Stimulated activated CD8-positive, alpha-beta memory T cell treated with anti-CD3 and anti-CD28 coated beads, Interleukin-4, amount 100 ng/mL, for 24 hours (primary cell): Measurements from ENCODE around the gene REV3L.
"Not testable (repeated sequence)": the region's sequence is repeated elsewhere in the genome, so short reads cannot be mapped to it uniquely, and the experiment has no call there.

ENCODE experiments used
- DNase-seq: peaks from one replicate; pipeline ENCODE4 v3.0.0-alpha.2; 2020; ENCODE audit warnings: low read depth

Gene REV3L

DNA sequence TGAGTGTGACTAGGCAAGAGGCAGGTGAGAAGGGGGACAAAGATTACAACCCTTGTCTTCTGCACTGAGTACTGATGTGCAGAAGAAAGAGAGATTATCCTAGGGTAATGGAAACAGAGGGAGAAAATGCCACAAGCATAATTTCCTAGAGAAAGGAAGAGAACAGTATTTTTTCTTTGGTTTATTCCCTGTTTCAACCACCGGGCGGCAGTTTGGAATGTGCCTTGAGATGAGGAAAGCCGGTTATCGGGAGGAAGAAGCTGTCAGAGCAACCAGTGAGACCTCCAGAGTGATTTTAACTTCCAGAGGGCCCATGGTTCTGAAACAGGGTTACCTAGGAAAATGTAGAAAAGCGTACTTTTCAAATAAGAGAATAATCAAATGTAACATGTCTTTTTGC is 121.4 kb downstream of the REV3L start:
- no peak for DNase-seq

DNA sequence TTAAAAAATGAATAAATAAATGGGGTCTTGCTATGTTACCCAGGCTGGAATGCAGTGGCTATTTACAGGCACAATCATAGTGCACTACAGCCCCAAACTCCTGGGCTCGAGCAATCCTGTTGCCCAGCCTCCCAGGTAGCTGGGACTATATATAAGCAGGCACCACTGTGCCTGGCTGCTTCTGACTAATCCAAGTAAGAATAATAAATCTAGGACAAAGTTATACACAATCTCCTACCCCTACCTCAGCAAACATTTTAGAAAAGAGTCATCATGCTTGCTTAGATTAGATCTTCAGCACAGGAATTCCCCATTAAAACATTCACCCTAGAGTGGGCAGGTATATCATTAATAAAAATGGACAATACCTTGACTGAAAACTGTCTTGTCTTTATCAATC is 124.6 kb downstream of the REV3L start:
- no peak for DNase-seq

DNA sequence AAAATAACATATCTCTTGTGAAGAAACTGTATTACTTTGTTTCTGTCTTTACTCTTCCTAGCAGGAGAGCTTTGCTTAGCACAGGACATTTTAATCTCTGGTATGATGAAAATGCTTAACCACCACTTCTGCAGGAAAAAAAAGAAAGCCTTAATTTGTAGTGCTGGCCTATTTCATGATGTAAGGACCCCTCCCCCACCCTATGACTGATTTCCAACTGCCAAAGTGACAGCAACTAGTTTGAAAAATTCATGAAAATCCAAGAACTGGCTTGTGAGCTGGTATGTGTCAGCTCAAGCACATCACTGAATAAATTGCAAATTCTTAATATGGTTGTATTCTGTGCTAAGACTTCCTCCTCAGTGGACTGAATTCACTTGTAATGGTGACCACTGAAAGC is 125.3 kb downstream of the REV3L start:
- DNase-seq, result no peak

DNA sequence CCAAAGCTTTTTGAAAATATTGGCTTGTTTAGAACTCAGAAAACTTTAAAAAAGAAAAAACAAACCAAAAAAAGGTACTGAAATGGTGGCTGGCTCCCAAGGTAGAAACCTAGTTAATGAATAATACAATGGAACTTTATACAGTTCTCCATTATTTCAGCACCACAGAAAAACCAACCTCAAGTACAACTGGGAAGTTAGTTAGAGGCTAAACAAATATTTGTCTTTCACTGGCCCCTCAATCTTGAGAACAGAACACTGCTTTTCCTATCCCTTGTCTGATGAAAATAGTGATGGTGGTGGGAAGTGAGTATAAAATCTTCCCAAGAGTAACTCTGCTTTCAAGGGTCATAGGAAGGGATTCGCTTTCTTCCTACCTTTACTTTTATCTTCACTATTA is 126.5 kb downstream of the REV3L start:
- no peak for DNase-seq

DNA sequence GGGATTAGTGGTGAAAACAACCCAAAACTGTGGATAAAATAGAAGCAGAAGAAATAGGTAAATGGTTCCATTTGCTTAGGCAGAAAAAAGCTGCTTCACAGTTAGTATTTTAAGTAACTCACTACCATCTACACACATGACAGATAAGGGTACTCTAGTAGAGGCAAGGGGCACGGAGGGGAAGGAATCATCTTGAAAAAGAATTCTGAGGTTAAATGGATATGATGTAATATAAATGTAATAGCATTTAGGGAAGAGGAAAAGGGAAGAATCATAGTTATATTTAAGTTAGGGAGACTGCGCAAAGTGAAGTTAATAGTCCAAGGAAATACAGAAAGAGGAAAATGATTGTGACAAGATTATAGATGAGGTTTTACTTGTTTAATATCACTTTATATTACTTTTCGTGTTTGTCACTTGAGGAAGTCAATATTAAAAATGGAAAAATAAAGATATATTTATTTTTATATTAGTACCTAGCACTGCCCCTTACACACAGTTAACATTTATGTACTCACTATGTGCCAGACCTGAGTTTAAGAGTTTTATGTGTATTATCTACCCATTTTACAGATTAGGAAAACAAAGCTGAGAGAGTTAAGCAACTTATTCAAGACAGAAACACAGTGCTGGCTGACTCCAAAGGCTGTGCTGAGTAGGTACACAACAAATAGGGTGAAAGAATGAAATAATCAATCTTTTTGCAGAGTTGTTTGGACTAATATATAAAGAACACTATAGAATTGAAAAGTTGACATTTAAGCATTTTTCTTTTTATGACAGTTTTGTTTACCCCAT is 128.1 kb downstream of the REV3L start:
- DNase-seq, result no peak

- no peak for DNase-seq
These were observed 129.0 kb downstream of the REV3L start for GRCh38 chr6:111353912-111354462.

GRCh38 chr6:111347589-111347988 is 135.4 kb downstream of the REV3L start:
- no peak for DNase-seq

- DNase-seq, result no peak
These were observed 140.1 kb downstream of the REV3L start for GRCh38 chr6:111342913-111343312.

DNA sequence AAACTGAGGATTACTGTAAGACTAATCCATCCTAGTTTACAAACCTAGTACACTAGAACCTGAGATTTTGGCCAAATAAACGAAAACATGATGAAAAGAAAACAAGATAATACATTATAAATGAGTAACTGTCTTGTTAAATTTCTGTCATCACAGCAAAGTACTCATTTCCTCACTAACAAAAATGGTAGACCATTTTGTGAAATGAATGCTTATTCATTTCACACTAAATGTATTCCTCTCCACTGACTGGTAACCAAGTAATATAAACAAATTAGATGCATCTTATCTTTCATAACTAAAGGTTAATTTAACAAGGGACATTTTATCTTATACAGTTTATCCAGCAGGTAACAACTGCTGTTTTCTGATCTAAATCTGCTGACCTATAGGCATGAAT is 143.7 kb downstream of the REV3L start:
- no peak for DNase-seq

DNA sequence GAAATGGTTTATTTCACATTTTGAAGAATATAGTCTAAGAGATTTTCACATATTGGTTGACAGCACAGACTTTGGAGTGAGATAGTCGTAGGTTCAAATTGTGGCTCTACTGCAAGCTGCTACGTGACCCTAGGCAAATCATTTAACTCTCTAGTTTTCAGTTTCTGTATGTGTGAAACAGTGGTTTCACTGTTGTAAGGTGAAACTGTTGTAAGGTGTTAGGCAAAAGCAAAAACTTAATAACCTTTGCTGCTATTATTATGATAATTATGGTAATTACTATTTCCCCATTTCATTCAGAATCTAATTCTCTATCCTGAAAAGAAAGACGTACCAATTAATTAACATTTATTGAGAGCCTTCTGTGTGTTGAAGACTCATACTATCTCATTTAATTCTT is 144.2 kb downstream of the REV3L start:
- DNase-seq, result no peak

DNA sequence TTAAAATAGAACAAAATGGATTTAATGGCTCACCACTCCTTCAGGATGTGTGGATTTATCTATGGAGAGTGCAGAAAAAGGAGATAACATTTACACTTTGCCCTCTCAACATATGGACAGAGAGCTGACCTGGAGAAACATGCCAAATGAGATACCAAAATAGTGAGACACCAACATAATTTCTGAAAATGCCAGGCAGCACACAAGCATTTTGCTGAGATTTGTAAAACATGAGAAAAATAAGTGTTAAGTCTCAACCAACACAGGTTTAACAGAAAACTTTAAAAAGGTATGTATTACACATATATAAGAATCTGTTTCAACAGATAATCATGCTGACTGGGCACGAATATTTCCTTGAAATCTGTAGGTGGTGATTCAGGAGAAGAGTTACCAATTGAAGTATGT is 145.2 kb downstream of the REV3L start:
- no peak for DNase-seq

- DNase-seq, result no peak
These were observed 153.0 kb downstream of the REV3L start for GRCh38 chr6:111329882-111330633.

DNA sequence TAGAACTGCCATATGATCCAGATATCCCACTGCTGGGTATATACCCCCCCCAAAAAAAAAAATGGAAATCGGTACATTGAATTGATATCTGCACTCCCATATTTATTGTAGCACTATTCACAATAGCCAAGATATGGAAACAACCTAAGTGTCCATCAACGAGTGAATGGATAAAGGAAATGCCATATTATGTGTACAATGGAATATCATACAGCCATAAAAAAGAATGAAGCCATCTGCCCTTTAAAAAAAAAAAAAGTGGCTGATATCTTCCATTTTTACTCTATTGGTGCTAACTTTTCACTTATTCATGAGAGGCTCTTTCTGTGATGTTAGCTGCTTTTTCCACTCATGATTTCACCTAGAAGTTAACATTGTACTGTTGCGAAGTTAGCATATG is 156.5 kb downstream of the REV3L start:
- no peak for DNase-seq

GRCh38 chr6:111322145-111322544 is 160.9 kb downstream of the REV3L start:
- DNase-seq, result no peak

DNA sequence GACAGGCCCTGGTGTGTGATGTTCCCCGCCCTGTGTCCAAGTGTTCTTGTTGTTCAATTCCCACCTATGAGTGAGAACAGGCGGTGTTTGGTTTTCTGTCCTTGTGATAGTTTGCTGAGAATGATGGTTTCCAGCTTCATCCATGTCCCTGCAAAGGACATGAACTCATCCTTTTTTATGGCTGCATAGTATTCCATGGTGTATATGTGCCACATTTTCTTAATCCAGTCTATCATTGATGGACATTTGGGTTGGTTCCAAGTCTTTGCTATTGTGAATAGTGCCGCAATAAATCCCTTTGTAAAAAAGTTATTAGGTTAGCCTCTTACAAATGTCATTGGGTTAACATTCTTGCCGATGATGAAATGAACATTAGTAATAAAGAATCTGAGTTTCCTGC is 175.1 kb downstream of the REV3L start:
- DNase-seq, result not testable (repeated sequence)

DNA sequence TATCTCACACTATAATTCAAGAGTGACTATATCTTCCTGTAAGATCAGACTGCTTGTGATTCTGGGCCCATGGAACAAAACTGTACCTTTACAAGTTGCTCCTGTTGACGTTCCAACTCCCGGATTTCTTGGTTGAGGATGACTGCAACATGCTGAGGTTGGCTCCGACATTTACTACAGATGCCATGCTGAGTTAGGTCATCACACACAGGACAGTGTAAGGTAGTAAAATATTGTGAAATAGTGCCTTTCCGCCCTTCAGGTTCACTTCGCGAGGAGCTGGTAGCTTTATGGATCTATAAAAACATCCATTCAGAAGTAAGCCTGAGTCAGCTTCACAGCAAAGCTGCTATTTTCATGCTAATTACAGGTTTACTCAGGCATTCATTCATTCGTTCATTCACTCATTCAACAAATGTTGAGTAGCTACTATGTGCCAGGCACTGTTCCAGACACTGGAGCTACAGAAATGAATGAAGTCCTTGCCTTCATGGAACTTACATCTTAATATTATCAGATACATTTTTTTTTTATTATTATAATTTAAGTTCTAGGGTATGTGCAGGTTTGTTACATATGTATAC is 175.7 kb downstream of the REV3L start:
- no peak for DNase-seq

- no peak for DNase-seq
These were observed 176.7 kb downstream of the REV3L start for GRCh38 chr6:111306104-111306888.

DNA sequence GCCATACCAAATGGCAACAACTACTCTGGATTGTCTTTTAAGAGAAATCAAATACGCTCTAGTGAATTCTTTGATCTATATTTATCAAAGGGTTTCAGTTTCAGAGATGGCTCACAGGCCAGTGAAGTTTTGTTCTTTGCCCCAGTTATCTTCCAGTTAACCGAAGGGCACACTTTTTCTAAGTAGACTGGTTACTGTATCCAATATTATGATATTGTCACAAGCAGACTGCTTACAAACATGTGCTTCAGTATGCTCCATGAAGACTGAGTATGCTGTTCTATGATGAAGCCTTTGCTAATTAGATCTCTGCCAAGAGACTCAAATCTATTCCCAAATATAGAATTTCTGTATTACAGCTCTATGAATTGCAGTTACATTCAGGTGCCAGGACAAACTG is 181.1 kb downstream of the REV3L start:
- no peak for DNase-seq

GRCh38 chr6:111300938-111301800 is 181.8 kb downstream of the REV3L start:
- DNase-seq, result not testable (repeated sequence)

DNA sequence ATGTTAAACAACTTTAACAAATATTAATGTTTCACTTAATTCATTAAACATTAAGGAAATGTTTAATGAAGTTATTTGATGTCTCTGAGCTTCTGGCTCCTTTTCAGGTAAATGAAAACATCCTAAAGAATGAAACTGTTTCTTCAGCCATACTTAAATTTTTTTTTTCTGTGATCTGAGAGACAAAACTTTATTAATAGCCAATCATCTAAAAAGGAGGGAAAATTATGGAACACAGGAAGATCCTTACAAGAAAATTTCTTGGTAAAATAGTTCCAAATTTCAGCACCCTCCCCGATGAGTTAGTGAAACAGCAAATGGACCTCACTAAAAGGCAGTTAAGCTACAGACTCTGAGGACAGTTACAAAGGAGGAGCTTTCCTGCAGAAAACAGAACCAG is 185.2 kb downstream of the REV3L start:
- DNase-seq, result no peak

GRCh38 chr6:111294374-111294967 is 188.5 kb downstream of the REV3L start:
- no peak for DNase-seq
